NCI-H446 (cell line): ENCODE results near the gene FAM111A.
"Not testable (repeated sequence)": the region's sequence is repeated elsewhere in the genome, so short reads cannot be mapped to it uniquely, and the experiment has no call there.

Experiments
- DNase-seq, 2 experiments: peaks; one replicate each; lab custom pipeline; 2025; lab: John Stamatoyannopoulos, UW

Gene FAM111A, protein sequence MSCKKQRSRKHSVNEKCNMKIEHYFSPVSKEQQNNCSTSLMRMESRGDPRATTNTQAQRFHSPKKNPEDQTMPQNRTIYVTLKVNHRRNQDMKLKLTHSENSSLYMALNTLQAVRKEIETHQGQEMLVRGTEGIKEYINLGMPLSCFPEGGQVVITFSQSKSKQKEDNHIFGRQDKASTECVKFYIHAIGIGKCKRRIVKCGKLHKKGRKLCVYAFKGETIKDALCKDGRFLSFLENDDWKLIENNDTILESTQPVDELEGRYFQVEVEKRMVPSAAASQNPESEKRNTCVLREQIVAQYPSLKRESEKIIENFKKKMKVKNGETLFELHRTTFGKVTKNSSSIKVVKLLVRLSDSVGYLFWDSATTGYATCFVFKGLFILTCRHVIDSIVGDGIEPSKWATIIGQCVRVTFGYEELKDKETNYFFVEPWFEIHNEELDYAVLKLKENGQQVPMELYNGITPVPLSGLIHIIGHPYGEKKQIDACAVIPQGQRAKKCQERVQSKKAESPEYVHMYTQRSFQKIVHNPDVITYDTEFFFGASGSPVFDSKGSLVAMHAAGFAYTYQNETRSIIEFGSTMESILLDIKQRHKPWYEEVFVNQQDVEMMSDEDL

DNA sequence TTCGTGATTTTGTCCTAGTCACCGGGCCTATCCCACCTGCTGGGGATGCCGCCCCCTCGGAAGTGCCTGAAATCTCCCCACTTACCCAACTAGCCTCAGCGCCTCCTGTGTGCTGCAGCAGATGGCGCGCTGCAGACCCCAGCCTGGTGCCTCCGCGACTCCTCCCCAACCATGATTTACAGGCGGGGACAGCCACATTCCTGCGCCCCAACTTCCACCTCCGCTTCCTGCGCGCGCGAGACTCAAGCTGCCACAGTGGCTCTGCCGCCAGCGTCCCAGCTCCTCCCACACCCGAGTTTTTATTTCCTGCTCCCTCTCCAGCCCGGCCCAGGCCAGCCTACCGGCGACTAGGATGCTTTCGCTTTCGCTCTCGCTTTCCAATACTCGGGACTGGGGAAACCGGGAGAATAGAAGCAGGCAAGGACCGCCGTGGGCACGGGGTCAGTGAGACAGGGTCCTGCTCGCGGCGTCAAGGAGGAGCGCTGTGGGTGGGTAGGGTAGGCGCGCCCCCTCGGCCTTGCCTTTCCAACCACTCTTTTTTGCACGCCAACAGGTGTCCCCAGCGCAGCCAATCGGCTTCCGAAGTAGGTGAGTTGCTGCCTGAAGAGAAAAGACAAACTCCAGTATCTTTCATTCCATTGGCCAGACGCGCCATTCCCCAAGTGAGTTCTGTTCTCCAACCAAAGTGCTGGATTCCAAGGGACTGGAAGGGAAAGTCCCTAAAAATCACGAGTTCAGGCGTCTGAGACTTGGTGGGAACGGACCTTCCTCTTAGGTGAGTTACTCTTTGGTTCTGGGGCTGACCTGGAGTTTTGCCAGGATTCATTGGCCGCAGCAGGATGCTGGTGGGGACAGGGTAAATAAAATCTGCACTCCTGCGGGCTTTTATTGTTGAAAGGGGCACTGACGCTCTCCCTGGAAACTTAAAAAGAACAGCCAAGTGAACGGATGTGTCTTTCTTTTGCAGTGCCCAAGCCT is at the start of gene FAM111A:
Gene FAM111A (plus strand): TSS at position 327 of the 978 bp plus-strand sequence. CDS start 6,017 bp downstream, outside the sequence.
- no peak for DNase-seq

DNA sequence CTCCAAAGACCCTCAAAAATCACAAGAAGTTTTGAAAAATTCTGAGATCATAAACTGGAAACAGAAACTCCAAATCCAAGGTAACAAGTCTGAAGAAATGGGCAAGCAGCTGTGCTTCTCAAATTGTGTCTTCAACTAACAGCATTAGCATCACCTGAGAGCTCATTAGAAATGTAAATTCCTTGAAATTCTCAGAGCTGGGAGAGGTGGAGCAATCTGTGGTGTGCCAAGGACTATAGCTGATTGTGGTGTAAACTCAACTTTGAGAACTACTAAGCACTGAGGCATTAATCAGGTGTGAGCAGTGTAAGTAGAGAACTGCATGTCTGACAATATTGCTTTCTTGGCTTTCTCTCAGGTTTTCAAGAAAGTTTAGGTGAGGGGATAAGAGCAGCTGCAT is 49.1 kb upstream of the FAM111A start:
- not testable (repeated sequence) for DNase-seq

DNA sequence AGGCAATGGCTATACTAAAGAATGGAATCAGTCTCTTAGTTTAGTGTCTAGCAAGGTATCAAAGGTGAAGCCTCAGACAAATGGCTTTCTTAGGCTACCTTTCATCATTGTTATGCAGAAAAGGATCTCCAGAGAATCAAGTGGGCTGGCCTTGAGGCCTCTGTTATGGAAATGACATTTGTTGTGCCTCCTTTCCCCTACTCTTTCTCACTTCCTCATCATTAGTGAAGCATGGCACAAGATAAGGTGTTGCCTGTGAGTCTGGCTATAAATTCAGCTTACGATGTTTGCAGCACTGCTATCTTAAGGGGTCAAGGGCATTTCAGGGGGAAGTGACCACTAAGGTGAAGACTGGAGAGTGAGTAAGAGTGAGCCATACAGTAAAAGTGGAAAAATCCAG is 47.4 kb upstream of the FAM111A start:
- DNase-seq = not testable (repeated sequence)

DNA sequence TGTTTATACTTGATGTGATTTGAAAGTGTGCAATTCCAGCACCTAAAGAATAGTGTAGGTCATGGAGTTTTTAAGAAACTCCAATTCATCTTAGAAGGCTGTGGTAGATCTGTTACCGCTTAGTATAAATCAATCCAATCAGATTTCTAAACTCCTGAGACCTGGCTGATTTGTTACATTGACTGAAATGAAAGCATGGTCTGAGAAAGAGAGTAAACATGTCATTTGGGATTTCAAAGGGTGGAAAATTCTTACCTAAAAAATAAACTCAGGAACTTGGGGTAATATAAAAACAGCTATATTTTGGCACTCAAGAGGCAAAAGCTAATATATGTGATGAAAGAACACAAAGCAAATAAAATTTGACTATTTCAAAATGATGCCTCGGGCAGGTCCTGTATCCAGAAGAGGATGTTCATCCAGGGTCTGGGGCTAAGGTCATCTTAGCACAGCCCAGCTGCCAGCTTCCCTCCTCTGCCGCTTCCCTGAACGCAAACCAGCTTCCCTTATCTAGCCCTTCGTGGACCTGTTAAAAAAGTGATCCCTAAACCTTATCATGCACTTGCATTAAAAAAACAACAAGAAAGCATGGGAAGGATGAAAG is 46.6 kb upstream of the FAM111A start:
- DNase-seq = not testable (repeated sequence)

DNA sequence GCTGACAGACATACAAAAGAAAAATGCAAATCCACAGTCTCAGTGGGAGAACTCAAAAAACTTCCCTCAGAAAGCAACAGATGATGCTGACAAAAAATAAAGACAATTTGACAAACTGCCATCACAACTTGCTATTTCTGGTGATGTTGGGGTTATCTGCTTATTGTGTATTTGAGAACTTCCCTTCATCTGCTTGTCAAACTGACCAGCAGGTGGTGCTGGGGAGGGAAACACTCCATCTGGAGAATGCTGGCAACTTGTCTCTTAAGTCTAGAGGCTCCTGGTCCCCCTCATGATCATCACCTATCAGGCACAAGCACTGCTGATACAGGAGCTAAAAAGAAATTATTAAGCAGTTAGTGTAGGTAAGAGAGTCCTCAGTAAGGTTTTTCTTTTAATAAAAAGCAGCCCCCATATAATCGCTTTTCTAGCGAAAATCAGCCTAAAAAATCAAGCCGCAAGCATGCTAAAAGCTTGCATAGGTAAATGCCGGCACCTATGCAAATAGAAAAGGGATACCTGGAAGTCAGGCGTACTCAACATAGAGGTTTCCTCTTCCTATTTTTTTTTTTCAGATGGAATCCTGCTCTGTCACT is 45.4 kb upstream of the FAM111A start:
- peak in 1 of 2 experiments; percentile 55 for DNase-seq

DNA sequence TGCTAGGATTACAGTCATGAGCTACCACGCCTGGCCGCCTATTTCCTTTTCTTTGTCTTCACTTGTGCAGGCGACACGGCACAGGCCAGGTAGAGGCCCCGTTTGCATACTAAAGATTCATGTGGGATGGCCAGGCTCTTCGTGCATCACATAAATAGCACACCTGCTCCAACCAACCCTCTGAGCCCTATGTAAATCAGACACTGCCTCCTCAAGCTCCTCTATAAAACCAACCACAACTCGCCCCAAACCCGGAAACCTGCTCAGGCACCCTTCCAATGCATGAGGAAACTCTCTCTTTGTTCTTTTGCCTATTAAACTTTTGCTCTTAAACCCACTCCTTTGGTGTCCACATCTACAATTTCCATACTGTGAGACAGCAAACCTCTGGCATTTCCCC is 44.7 kb upstream of the FAM111A start:
- not testable (repeated sequence) for DNase-seq

DNA sequence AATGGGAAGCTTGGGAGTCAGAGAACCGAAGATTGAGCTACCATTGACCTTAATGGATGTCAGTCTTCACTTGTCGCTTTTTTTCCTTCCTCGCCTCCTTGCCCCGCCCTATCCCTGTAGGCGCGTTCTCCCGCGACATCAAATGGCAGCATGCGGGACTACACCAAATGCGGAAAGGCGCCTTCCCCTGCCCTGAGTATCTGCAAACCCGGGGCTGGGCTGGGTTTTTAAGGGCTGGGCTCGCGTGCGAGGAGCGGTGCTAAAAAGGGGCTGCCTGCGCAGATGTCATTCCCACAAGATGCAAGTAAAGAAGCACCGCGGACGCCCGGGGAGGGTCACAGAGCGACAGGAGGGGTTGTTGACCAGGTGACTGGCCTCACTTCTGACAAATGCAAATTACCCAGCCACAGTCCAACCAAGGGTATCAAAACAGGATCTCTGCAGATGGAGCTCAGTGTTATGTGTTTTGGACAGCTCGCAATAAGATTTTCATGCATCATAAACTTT is 40.3 kb upstream of the FAM111A start:
- no peak for DNase-seq

DNA sequence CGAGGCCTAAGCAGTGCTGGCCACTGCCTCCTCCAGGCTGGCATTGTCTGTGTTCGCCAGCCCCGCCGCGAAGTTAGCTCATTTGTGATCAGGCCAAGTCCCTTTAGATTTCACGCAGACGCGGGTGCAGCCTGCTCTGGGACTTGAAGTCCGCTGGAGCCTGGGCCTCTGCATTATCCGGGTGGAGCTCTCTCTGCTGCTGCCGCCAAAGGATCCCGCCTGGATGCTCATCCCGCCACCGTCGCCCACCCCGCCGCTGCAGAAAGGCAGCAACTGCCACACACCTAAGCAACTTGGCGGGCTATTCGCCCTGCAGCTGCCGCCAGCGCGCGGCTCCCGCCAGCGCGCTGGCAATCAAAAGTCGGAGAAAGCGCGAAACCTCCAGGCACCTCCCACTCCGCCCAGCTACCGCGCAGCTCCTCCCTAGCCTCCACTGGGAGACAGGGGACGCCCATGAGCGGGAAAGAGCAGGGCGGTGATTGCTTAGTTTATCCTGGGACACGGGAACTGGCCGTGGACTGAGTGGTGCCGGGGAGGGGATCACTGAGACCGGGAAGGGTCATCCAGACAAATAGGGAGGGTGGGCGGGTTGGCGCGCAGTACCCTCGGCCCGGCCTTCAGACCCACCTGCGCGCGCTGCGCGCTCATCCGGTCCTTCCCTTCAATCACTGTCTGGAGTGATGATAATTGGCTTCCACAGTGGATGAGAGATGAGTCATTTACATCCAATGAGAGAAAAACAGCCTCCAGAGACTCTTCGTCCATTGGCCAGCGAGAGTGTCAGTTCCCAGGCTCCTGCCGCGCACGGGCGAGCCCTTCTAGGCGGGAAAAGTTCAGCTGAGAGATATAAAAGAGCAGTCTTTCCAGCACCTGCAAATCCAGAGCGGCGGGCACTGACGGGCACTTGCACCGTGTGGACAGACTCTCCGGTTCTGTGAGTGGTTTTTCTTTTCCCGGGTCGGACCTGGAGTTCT is 36.0 kb upstream of the FAM111A start, which contains the start of gene FAM111B:
Gene FAM111B (plus strand): TSS at position 875 of the 974 bp plus-strand sequence. CDS start 2,389 bp downstream, outside the sequence.
- peak; percentile 90 to 97 for DNase-seq

DNA sequence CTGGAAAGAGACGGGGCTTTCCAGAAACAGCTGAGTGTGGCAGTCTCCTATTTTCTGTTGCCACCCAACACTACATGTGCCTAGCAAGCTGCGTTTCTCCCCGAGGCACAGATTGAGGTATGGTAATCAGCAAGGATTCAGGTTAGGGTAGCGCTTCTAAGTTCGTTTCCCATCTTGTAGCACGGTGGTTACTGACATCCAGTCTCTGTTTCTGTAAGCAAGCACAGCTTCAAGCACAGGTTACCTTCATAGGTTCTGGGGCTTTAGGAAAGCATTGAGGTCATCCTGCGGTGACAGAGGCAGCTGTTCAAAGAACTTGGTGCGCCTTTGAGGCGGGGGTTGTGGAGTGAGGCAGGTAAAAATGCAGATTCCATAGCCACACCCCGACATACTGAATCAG is 34.9 kb upstream of the FAM111A start:
- DNase-seq = not testable (repeated sequence)

DNA sequence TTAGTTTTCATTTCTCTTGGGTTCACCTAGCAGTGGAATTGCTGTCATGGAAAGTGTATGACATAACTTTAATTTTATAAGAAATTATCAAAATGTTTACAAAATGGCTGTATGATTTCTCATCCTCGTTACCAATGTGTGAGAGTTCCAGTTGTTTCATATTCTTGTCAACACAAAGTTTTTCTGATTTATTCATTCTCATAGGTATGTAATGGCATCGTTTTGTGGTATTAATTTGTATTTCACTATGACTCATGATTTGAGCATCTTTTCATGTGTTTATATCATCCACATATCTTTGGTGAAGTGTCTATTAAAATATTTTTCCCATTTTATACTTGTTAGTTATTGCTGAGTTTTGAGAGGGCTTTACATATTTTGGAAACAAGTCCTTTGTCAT is 30.2 kb upstream of the FAM111A start:
- no peak for DNase-seq

DNA sequence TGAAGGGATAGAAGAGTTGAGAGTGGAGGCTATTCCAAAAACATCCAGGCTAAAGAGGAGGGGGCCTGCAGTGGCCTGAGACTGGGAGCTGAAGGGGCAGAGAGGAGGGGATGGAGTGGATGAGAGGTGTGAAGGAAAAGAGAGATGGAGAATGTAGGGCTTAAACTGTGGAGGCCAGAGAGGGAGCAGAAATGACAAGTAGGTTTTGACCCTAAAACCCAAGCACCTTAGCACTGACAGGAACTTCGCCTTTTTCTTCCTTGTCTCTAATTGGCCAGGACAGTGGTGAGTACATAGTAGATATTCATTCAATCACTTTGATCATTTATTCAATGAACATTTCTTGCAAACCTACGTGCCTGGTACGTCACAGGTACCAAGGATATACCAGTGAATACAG is 28.3 kb upstream of the FAM111A start:
- no peak for DNase-seq

DNA sequence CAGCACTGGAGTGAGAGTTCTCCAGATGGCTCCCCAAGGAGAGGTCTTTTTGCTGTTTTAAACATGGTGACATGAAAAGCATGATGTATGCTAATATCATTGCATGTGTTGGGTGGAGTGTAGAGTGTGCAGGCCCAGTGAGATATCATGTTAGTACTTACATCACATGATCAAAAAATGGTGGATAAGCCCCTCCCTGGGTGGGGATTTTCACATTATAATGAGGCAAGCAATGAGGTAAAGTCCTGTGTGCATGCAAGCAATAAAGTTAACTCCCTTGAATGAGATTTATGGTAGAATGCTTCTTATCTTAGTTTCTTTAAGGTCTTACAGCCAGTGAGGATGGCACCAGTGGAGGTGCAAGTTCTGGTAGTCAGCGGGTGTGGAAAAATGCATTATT is 27.1 kb upstream of the FAM111A start:
- DNase-seq = no peak

DNA sequence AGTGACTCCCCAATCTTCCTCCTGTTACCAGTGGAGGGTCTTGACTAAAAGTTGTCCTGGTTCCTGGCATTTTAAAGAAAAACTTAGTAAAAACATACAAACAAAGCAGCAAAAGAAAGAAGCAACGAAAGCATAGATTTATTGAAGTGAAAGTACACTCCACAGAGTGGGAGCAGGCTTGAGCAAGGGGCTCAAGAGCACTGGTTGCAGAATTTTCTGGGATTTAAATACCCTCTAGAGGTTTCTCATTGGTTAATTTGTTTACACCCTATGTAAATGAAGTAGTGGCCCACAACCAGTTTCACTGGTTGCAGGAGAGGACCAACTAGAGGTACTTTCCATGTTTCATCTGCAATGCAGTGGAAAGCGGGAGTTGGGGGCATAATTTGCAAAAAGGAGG is 24.9 kb upstream of the FAM111A start:
- DNase-seq = no peak

DNA sequence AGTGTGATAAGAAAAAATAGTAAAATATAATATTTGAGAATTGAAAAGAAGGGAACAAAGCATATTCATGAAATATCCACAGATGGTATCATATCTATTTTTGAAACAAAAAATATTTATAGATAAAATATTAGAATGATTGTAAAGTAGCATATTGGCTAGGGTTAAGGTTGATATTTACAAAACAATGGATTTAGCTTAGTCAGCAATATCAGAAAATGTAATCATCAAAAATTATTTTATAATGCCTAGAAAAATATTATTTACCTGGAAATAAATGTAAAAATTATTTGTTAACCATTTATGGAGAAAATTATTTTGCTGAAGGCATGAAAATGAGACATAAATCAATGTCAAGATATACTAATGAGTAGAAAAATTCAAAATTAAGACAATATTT is 22.8 kb upstream of the FAM111A start:
- no peak for DNase-seq

DNA sequence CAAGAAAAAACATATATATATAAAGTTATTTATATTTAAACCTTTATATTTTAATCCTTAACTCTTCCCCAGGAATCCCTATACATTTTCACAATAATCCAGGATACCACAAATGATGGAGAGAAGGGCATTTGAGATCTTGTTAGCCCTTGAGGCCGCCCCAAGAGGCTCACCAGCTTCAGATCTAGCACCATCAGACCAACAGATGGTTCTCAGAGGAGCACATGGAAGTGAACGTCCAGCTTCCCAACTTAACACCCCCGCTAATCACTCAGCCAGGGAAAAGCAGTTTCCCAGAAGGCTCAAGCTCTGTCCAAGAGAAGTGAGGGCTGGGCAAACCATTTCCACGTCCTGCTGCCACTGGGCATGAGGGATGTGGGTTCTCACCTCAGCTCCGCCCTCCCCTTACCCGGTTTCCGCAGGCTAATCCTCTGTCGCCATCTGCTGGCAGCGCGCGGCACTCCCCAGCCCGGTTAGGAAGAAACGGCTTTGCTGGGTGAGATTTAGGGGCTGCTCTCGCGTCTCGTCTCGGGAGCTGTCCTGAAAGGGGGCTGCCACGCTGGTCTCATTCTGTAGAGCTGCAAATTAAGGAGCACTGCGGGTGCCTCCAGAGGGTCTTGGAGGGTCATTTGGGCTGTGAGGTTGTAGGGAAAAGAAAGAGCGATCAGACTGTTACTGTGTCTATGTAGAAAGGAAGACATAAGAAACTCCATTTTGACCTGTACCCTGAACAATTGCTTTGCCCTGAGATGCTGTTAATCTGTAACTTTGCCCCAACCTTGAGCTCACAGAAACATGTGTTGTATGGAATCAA is 6.8 kb upstream of the FAM111A start:
- DNase-seq = peak; percentile 47 to 85

DNA sequence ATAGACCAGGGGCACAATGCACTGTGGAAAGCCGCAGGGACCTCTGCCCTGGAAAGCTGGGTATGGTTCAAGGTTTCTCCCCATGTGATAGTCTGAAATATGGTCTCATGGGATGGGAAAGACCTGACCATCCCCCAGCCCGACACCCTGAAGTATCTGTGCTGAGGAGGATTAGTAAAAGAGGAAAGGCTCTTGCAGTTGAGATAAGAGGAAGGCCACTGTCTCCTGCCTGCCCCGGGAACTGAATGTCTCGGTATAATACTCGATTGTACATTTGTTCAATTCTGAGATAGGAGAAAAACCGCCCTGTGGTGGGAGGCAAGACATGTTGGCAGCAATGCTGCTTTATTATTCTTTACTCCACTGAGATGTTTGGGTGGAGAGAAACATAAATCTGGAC is 6.1 kb upstream of the FAM111A start:
- DNase-seq = not testable (repeated sequence)

DNA sequence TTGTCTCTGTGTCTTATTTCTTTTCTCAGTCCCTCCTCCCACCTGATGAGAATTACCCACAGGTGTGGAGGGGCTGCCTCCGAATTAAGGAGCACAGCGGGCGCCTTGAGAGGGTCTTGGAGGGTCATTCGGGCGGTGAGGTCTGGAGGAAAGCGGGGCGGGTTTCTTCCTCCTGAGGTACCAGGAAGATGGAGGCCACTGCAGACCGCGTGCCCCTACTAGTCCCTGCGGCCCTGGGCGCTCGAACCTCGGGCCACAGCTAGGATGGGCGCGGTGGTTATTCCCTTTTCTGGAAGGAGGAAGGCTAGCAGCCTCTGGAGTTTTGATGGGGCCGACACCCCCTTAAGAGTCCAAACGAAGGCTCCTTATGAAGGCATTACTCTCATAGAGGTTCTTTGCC is 5.5 kb upstream of the FAM111A start:
- DNase-seq = no peak

DNA sequence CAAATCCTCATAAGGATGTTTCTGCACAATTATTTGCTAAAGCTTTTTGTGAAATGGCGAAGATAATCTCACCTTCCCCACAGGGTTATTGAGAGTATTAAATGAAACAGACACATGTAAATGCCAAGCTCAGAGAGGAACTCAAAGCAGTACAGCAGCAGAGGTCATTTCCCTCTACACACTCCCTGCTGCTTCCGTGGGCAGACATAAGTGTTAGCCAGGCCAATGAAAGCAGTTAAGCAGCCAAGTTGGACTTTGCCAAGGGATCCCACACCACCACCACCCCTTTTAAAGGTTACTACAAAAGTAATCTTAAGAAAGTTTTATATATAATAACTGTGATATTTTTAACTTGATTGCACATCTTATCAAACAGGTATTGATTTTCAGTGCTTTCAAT is 4.0 kb upstream of the FAM111A start:
- no peak for DNase-seq

DNA sequence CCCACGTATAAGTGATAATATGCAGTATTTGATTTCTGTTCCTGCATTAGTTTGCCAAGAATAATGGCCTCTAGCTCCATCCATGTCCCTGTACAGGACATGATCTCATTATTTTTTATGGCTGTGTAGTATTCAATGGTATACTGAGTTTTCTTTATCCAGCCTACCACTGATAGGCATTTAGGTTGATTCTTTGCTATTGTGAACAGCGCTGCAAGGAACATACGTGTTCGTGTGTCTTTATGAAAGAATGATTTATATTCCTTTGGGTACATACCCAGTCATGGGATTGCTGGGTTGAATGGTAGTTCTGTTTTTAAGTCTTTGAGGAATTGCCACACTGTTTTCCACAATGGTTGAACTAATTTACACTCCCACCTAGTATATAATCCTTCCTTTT is 1.5 kb upstream of the FAM111A start:
- no peak for DNase-seq
